Smooth muscle cell of the brain vasculature (primary cell): ENCODE data around the gene HOXA11.

Source experiments
- DNase-seq: peaks from one replicate; pipeline ENCODE4 v3.0.0-alpha.2; 2012; ENCODE audit warnings: low read depth, low spot score

Gene HOXA11

DNA sequence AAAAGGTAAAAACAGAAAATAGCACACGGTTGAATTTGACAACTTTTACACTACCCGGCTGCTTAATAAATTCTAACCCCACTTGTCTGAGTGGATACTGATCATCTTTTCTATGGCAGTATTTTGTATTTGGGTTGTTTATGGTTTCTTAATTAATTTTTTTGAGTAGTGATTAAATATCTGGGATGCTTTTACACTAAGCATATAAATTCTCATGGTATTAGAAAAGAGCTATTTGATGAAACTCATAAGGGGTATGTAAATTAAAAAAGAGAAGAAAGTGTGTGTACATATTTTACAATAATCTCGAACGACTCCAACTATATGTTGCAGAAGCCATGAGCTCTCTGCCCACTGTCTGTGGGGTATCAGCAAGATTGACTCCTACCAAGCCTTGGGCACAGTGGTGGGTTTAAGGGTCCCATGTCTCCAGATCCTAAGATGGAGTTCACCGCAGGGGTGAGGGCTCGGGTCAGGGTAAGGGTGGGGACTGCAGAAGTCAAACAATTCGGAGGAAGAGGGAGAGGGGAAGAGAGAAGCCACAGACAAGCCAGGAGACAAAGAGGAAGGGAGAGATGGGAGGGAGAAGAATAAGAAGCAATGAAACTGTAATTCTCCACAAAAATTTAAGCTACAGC, 22.4 kb upstream of the HOXA11 start:
- DNase-seq: no peak

DNA sequence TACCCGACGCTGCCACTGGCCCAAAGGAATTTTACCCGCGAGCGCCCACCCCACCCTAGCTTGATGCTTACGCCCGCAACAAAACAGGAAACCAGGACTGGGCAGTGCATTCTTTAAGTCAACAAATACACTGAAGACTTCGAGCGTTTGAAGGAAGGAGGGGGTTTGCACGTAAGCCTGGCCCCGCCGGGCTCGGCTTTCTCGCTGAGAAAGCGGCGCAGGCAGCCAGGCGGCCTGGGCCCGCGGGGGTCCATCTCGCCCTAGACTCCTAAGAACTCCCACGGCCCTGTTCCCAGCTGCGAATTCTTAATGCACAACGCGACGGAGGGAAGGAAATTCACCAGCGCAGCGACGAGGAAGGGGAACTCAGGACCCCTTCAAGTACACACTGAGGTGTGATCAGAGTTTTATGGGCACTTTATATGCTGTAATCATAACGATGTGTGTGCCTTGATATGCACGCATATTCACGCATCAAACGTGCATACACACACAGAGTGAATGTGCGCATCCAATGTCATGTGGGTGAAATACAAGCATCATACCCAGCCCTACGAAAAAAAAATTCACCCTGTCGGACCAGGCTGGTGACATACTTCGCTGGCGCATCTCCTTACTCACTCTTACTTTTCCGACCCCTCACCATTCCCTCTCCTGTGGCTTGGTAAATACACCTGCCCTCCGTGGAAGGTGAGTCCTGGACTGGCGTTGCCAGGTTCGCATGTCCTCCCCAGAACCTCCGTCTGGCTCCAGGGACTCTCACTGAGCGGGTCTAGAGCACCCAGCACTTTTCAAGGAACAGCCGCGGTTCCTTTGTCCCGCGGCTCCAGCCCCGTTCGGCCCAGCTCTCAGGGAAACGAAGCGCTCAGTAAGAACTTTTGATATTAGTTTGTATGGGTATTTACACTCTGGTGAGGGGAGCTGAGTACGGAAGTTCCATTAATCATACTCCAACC, 20.6 kb upstream of the HOXA11 start:
- DNase-seq: no peak

GRCh38 chr7:27204851-27205322, 19.9 kb upstream of the HOXA11 start:
- no peak for DNase-seq

DNA sequence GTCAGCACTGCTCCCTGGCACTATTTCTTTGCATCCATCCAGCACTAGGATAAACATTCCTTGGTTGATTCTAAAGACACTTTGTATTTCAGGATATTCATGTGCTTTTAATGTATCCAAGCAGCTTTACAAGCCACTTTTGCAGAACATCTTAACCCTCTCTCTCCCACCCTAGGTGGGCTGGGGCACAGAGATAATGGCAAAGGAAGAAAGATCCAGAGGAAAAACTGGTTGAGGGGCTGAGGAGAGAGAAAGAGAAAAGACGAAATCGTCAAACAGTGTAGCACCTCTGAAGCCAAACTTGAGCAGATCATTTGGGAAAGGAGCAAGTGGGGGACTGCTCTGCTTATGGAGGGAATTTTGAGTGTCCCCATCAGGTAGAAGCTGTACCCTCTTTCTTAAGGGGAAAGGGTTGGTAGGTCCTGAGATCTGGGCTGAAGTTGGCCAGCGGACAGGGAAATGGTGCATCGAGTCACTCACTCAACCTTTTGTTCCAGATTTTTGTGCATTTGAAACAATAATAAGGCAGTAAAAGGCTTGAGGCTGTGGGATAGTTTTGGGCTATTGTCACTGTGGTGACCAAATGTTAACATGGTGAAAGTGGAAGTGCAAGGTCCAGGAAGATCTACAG, 19.0 kb upstream of the HOXA11 start:
- DNase-seq: no peak

DNA sequence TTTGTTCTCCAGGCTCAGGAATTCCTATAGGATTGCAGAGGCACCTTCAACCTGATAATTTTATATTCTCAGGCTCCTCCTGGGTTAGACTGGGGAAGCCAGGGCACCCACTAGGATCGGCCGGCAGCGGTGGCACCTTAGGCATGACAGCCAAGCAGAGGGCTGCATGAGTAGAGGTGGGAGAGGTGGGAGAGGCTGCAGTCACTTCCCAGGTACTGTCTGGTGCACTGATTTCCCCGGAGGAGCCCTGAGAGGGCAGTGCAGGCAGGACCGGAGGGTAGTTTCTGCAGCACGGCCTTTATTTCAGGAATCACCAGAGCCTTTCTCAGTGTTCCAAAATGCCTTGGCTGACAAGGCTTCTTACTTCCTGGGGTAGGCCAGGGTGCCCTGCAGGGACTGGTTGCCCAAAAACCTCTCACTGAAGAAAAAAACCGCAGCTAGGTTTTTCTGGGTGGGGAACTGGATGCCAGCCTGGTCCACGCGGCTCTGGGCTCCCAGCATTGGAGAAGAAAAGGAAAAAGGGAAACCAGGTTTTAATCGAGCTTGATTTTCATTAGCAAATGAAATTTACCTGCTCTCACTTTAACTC, 18.4 kb upstream of the HOXA11 start:
- no peak for DNase-seq

GRCh38 chr7:27202862-27203134, 17.8 kb upstream of the HOXA11 start:
- no peak for DNase-seq

DNA sequence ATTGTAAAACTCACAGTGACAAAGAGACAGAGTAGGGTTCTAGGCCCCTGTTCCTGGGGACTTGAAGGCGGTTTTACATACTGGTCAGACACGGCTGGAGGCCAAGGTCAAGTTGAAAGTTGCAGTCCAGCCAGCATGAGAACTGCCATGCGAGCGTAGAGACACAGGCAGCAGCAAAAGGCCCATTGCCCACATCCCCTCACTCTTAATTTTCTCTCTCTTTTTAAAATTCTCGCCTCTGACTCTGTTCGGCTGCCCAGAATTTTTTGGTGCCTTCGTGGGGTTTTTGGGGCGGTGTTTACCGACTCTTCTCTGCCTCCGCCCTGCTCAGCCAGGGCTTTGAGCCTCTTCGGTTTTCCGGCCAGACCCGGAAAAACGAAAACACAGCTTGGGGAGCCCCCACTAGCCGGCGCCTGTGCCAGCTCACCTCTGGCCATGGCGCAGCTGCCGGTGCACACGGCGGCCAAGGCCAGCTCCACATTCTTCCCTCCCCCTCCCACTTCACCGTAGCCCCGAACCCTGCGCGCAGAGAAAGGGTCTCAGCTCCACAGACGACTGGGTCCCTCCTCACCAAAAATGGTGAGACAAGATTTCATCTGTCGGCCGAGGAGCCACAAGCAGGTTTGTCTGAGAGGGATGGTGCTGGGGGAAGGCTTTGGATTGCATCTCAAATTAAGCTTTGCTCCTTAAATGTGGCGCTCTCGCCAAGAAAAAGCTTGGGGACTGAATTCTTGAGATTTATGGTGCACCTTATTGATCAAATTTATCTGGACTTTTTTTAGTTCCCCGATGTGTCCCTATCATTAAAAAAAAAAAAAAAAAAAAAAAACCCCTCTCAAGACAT, 17.2 kb upstream of the HOXA11 start:
- no peak for DNase-seq

GRCh38 chr7:27201580-27202017, 16.6 kb upstream of the HOXA11 start:
- DNase-seq: no peak

DNA sequence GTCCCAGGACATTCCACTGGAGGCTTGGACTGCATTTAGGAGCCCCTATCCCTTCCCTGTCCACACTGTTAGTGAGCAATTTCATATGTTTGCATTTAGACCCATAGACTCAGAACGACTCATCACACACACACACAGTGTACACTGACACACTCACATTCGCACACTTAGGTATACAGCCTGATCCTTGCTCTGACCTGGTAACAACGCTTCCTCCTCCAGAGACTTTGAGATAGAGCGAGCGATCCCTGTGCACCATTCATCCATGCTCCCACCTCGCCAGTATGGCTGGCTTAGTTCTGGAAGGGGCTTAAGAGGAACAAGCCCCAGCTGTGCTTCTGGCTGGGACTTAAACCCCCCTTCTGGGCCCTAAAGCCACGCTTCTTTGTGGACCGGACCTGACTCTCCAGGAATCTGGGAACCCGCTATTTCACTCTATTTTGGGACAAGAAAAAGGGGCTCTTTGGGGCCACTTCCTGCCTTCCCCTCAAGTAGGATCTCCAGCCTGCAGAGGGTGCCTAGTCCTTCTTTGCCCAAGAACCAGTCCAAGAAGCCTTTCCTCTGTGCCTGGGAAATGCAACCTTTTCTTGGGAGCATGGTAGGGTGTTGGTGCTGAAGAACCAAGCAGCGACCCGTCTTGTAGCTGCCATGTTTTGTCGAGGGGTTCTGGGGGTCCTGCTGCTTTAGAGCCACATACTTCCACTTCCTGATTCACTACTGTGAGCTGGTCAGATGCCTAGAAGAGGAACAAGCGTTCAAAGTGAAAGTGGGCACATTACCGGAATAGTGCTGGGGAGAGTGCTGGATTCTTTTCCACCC, 15.9 kb upstream of the HOXA11 start:
- no peak for DNase-seq

DNA sequence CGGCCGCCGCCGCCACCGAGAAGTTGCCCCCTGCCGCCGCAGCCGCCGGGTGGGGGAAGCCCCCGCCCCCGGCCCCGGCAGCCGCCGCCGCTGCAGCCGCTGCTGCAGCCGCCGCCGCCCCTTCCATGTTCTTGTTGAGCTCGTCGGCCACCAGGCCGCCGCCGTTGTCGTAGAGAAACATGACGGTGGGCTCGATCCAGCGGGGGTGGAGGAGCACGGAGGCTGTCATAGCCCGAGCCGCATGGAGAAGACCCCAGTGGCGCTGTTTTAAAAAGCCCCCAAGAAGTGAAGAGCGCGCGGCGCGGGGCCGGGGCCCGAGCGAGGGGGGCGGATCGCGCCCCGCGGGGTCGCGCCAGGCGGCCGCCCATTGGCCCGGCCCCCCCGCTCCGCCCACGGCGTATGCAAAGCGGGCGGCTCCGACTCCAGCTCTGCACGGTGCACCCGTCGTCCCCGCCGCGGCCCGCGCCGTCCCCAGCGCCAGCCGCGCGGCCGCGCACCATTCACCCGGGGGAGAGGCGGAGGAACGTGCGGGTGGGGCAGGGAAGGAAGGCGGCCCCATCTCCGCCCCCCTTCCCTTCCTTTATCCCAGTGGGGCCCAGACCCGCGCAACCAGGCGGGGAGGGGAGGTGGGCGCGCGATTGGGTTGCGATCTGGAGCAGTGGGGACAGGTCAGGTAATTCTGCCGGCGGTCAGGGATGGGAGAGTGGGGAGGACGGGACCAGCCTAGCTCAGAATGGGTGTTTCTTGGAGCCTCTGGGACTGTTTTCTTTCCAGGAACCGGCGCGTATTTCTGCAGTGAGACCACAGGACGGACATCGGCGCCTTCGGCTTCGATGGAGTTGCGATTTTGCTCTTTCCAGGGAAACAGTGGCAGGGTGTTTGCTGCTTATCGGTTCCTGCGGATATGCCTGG, 15.1 kb upstream of the HOXA11 start, which contains the start of gene HOXA13:
TSS of gene HOXA13 (minus strand) at position 243 of the 912 bp plus-strand sequence. CDS start at position 229, 14 bp downstream.
- no peak for DNase-seq

- no peak for DNase-seq
These were observed 14.1 kb upstream of the HOXA11 start for GRCh38 chr7:27198871-27199801.

- no peak for DNase-seq
These were observed 13.3 kb upstream of the HOXA11 start for GRCh38 chr7:27198138-27198841.

- no peak for DNase-seq
These were observed 12.4 kb upstream of the HOXA11 start for GRCh38 chr7:27197137-27198042.

GRCh38 chr7:27196287-27196767, 11.3 kb upstream of the HOXA11 start:
- DNase-seq: peak; percentile 51

- DNase-seq: no peak
These were observed 9.8 kb upstream of the HOXA11 start for GRCh38 chr7:27194686-27195379.

DNA sequence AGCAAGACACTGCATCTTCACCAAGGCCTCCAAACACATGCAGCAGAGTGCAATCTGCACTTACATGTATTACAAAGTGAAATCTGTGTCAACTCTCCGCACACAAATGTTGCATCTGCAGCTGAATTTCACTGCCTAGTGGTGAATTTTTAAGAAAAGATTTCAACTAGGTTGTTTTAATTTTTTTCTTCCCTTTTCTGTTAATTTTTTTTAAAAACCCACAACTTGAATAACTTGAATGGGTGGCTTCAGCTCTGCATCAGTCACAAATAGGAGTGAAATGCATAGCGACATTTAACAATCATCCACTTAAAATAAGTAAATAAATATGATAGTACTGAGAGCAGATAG, 8.9 kb upstream of the HOXA11 start:
- no peak for DNase-seq
